Measurements from ENCODE around the gene EVL.
"Not testable (repeated sequence)": the region's sequence is repeated elsewhere in the genome, so short reads cannot be mapped to it uniquely, and the experiment has no call there.

Gene EVL

GRCh38 chr14:100172811-100173210, 107.6 kb downstream of the EVL start:
- DNase-seq (ENCODE audit: low spot score): no peak

GRCh38 chr14:100173353-100173752, 108.1 kb downstream of the EVL start:
- DNase-seq (ENCODE audit: low spot score): no peak

GRCh38 chr14:100176811-100177327, 111.6 kb downstream of the EVL start:
- DNase-seq (ENCODE audit: low spot score): no peak

- DNase-seq (ENCODE audit: low spot score): no peak
These were observed 113.5 kb downstream of the EVL start for GRCh38 chr14:100178691-100179090.

- not testable (repeated sequence) for DNase-seq (ENCODE audit: low spot score)
These were observed 115.4 kb downstream of the EVL start for GRCh38 chr14:100180671-100181070.

GRCh38 chr14:100181876-100182551, 116.8 kb downstream of the EVL start:
- not testable (repeated sequence) for DNase-seq (ENCODE audit: low spot score)

GRCh38 chr14:100187247-100187833, 122.1 kb downstream of the EVL start:
- DNase-seq (ENCODE audit: low spot score): no peak

- DNase-seq (ENCODE audit: low spot score): no peak
These were observed 123.3 kb downstream of the EVL start for GRCh38 chr14:100188392-100189030.

GRCh38 chr14:100190126-100190525, 124.9 kb downstream of the EVL start:
- no peak for DNase-seq (ENCODE audit: low spot score)

GRCh38 chr14:100191584-100192249, 126.5 kb downstream of the EVL start:
- no peak for DNase-seq (ENCODE audit: low spot score)

- DNase-seq (ENCODE audit: low spot score): no peak
These were observed 127.0 kb downstream of the EVL start for GRCh38 chr14:100192250-100192671.

GRCh38 chr14:100192672-100193416, 127.6 kb downstream of the EVL start:
- DNase-seq (ENCODE audit: low spot score): peak; percentile 100

All from ecto neural progenitor cell (in vitro differentiated cells).